Peyer's patch (tissue), 4 donors: ENCODE results near the gene TOX2. TPM values are rescaled to one million over a fixed set of nuclear protein-coding genes. Genes with fewer than 3 reads are reported as not detected.

Source experiments
- DNase-seq, 3 donors: peaks; one replicate each; pipeline ENCODE4 v3.0.0-alpha.2; 2017 to 2019
- H3K27ac ChIP-seq, 4 donors: fragments of 200-600 bp; sonication (generic); one replicate each; pipeline ENCODE4 v1.5.1; 2016 to 2019
- H3K27me3 ChIP-seq, 2 donors: fragments of 200-600 bp; sonication (generic); one replicate each; pipeline ENCODE4 v1.5.1; 2019
- H3K36me3 ChIP-seq, 3 donors: fragments of 200-600 bp; sonication (generic); one replicate each; pipeline ENCODE4 v1.5.1; 2016 to 2019
- H3K4me1 ChIP-seq, 4 donors: fragments of 200-600 bp; sonication (generic); one replicate each; pipeline ENCODE4 v1.5.1; 2016 to 2019
- H3K4me3 ChIP-seq, 4 donors: fragments of 200-600 bp; sonication (generic); 1 replicate in 3 of 4; 2 replicates in 1 of 4; pipeline ENCODE4 v1.5.1; 2016 to 2019; ENCODE audit warnings: mild to moderate bottlenecking in 1 of 4
- H3K9me3 ChIP-seq, 4 donors: fragments of 200-600 bp; sonication (generic); one replicate each; pipeline ENCODE4 v1.5.1; 2016 to 2019; ENCODE audit warnings: mild to moderate bottlenecking in 1 of 4
- CTCF ChIP-seq, 6 experiments: fragments of 450-650 bp in 4 of 6; fragments of 200-600 bp in 2 of 6; sonication (generic) in 1 of 6; IDR thresholded peaks; one replicate each; pipeline ENCODE4 v1.5.1; 2017 to 2019; ENCODE audit warnings: antibody characterized with exemption in 6 of 6, mild to moderate bottlenecking in 3 of 6, moderate library complexity in 1 of 6
- POLR2A ChIP-seq, 2 donors: fragments of 450-650 bp; IDR thresholded peaks; one replicate each; pipeline ENCODE4 v1.5.1; 2017; ENCODE audit warnings: antibody characterized with exemption in 2 of 2, mild to moderate bottlenecking in 2 of 2, moderate library complexity in 2 of 2
- total RNA-seq, 4 donors: library from RNA; depleted of rRNA; stranded (reverse); fragments of >200 nt; gene quantifications; one replicate each; pipeline ENCODE4 v1.1.0, GENCODE V29; 2016

TOX2 gene
- total RNA-seq, 4 donors from 2014 or later = 1.9 to 5.8 (median 2.0) TPM

GRCh38 chr20:43948455-43948854, 33.8 kb downstream of the TOX2 start:
- Histone ChIP-seq H3K4me3 (no peak overlapping the region), H3K27ac (no peak overlapping the region), H3K27me3 (no peaks in the 10 kb centered on the region), H3K4me1 (peaks cover 0 to 14% (median 13%) of the 10 kb centered on the region in 4 donors), H3K36me3 (no peaks in the 10 kb centered on the region), H3K9me3 (no peaks in the 10 kb centered on the region)
- DNase-seq = peak in 1 of 3 donors; percentile 35
- TF ChIP-seq POLR2A (IDR thresholded peaks at IDR 0.05) = no peak
- TF ChIP-seq CTCF (IDR thresholded peaks at IDR 0.05) = no peak

GRCh38 chr20:43949248-43949647, 34.6 kb downstream of the TOX2 start:
- Histone ChIP-seq H3K27ac (no peak overlapping the region), H3K9me3 (no peaks in the 10 kb centered on the region), H3K4me3 (no peak overlapping the region), H3K27me3 (no peaks in the 10 kb centered on the region), H3K36me3 (no peaks in the 10 kb centered on the region), H3K4me1 (peaks cover 0 to 14% (median 13%) of the 10 kb centered on the region in 4 donors)
- TF ChIP-seq CTCF (IDR thresholded peaks at IDR 0.05) (no peak), POLR2A (IDR thresholded peaks at IDR 0.05) (no peak)
- peak in 1 of 3 donors; percentile 13 for DNase-seq

GRCh38 chr20:43949741-43950618, 35.3 kb downstream of the TOX2 start:
- no peaks in the 10 kb centered on the region for H3K36me3 ChIP-seq
- peak overlapping the region in 1 of 4 donors; percentile 39 for H3K27ac ChIP-seq
- TF ChIP-seq POLR2A (IDR thresholded peaks at IDR 0.05) (no peak), CTCF (IDR thresholded peaks at IDR 0.05) (no peak)
- peak; percentile 57 to 89 (median 77) for DNase-seq
- H3K27me3 ChIP-seq = no peaks in the 10 kb centered on the region
- no peaks in the 10 kb centered on the region for H3K9me3 ChIP-seq
- peaks cover 0 to 20% (median 14%) of the 10 kb centered on the region in 4 donors for H3K4me1 ChIP-seq
- no peak overlapping the region for H3K4me3 ChIP-seq

GRCh38 chr20:43953919-43954592, 39.4 kb downstream of the TOX2 start:
- H3K4me3 ChIP-seq = no peak overlapping the region
- peaks cover 0 to 33% (median 25%) of the 10 kb centered on the region in 4 donors for H3K4me1 ChIP-seq
- TF ChIP-seq POLR2A (IDR thresholded peaks at IDR 0.05) (no peak), CTCF (IDR thresholded peaks at IDR 0.05) (no peak)
- H3K9me3 ChIP-seq = no peaks in the 10 kb centered on the region
- DNase-seq = peak in 1 of 3 donors; percentile 34
- H3K27me3 ChIP-seq = no peaks in the 10 kb centered on the region
- no peak overlapping the region for H3K27ac ChIP-seq
- no peaks in the 10 kb centered on the region for H3K36me3 ChIP-seq

GRCh38 chr20:43954704-43955061, 40.0 kb downstream of the TOX2 start:
- no peak for DNase-seq
- H3K27me3 ChIP-seq = no peaks in the 10 kb centered on the region
- no peak overlapping the region for H3K4me3 ChIP-seq
- TF ChIP-seq POLR2A (IDR thresholded peaks at IDR 0.05) (no peak), CTCF (IDR thresholded peaks at IDR 0.05) (no peak)
- H3K4me1 ChIP-seq = peaks cover 0 to 33% (median 27%) of the 10 kb centered on the region in 4 donors
- H3K36me3 ChIP-seq = no peaks in the 10 kb centered on the region
- H3K9me3 ChIP-seq = no peaks in the 10 kb centered on the region
- H3K27ac ChIP-seq = peak overlapping the region in 1 of 4 donors; percentile 9
